GM21528 (cell line): ENCODE results near the gene PTGES2.
"Not testable (repeated sequence)": the region's sequence is repeated elsewhere in the genome, so short reads cannot be mapped to it uniquely, and the experiment has no call there.

Experiments
- ATAC-seq: cut with Tn5 transposase; IDR thresholded peaks from one replicate; pipeline ENCODE4 v1.9.1; 2021; ENCODE audit warnings: mild to moderate bottlenecking, moderate library complexity; ENCODE audit not compliant: unreplicated experiment, low FRiP score

PTGES2 gene

DNA sequence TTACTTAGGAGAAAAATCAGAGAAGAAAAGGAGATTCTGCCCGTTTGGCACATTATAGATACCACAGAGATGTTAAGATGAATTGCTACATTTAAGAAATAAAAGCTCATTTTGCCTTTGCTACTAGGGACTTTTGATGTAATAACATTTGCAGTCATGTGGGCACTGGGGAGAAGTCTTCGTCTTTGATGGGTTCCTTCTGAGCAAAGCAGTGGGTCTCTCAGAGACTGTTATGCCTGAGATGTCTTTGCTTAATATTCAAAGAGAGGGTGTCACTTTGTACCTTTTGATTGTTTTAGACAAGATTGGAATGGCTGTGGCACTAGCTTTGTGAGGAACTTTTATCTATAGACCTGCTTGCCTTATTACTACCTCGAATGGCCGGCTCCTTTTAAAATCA, 34.5 kb downstream of the PTGES2 start:
- no peak for ATAC-seq

DNA sequence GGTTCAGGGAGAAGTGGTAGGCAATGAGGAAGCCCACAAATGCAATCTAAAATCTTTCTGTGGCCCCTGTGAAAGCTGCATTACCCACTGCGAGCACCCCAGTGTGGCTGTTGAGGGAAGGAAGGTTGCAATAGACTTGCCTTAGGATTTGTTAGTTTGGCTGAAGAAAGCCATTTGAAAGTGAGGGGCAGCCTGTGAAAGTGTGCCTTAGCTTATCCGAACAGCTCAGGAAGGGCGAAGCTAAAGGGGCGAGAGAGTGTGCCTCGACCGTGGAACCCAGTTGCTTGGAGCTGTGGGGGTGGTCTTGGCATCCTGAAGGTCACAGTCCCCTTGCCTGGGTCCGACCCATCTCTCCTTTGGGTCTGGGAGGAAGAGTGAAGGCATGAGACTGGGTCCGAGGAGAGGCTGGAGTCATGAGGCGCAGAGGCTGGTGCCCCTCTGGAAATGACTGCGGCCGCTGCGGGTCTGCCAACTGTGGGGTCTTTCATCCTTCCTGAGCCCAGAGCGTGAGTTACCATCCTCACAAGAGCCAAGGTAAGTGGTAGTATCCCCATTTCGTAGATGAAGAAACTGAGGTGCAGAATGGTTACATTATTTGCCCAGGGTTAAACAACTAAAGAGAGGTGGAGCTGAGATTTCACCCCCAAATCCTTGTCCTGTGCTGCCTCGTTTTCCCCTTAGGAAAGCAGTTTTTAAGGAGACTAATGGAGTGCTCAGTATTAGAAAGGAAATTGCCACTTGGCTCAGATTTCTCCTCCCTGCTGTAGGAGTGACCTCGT, 35.1 kb downstream of the PTGES2 start:
- ATAC-seq, result no peak

DNA sequence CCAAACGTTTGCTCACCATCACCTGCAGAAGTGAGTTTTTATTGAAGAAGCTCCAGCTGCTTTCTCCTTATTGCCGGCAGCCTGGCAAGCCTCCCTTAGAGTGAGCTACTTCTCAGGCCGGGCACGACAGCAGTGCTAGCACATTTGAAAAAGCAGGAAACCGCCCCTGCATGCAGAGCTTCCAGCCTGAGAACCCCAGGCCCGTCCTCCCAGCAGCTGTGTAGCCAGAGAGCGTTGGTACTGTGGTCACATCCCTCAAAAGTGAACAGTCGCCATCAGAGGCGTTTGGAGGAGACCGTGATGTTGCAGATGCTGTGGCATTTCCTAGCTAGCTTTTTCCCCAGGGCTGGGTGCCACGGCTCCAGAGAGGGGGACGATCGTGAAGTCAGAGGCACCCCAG, 36.0 kb downstream of the PTGES2 start:
- ATAC-seq, result no peak

DNA sequence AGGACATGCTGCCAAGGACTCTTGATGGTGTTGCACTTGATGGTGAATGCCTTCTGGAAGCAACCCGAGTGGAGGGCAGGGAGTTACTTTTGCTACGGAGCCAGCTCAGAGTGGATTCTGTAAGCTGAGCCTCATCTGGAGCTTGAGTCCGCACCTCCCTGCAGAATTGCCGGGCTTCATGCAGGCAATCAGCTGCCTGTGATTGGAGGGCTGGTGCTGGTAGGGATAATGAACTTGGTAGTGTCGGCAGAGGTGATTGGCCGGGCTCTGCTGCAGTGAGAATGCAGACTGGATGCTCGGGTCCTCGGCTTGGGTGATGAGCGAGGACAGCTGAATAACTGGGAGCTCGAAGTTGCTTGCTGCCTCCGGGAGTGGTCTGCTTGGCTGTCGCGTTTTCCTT, 36.4 kb downstream of the PTGES2 start:
- no peak for ATAC-seq

DNA sequence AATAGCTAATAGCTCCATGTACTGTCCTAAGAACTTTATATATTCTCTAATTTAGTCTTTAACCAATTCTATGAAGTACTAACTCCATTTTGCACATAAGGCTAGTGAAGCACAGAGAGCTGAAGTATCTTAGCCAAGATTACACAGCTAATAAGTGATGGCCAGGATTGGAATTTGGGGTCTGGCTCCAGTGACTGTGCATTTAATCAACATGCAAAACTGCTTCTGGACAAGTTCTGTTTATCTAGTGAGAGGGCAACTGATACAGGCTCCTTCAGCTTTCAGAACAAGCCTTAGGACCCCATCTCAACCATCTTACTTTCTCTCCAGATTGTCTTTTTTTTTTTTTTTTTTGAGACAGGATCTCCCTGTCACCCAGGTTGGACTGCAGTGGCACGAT, 38.2 kb downstream of the PTGES2 start:
- ATAC-seq, result no peak

DNA sequence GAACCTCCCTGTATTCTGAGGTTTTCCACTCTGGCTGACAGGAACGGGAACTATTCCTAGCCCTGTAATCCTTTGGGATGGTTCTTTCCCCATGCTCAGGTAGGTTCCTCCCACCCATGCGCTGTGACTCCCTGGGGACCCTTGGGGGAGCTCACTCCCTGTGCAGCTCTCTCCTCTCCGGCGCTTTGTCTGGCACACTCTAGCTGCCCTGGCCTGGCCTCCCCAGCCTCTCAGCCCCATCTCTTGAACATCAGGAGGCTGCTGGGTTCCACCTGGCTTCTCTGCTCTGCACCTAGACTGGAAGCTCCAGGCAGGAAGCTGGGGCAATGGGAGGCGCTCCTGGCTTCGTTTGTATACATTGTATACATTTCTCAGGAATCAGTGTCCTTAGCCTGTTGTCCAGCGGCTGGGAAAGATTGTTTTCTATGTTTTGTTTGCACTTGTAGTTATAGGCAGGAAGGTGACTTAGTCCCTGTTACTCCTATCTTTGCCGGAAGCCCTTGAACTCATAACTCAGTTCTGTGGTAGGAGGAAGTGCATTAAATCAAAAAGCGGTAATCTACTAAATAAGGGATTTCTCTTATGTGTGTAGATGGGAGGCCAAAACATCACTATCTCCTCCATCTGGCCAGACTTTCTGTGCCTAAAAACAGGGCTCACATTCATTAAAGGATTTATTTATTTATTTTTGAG, 39.1 kb downstream of the PTGES2 start:
- ATAC-seq, result no peak

DNA sequence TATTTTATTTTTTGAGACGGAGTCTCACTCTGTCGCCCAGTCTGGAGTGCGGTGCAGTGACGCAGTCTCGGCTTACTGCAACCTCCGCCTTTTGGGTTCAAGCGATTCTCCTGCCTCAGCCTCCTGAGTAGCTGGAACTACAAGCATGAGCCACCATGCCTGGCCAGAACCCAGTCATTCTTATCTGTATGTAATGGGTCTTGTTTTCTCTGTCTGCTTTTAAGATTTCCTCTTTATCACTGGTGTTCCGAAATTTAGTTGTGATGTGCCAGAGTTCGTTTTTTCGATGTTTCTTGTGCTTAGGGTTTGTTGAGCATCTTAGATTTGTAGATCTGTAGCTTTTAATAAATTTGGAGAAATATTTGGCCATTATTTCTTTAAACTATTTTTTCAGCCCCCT, 40.3 kb downstream of the PTGES2 start:
- ATAC-seq, result no peak

DNA sequence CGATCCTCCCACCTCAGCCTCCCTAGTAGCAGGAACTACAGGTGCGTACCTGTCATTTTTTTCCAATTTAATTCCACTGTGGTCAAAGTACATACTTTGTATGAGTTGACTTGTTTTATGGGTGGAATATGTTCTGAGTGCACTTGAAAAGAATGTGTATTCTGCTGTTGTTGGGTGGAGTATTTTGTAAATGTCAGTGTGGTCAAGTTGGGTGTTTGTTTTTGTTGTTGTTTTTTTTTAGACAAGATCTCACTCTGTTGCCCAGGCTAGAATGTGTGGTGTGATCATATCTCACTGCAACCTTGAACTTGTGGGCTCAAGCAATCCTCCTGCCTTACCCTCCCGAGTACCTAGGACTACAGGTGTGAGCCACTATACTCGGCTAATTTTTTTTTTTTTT, 41.6 kb downstream of the PTGES2 start:
- ATAC-seq, result no peak

DNA sequence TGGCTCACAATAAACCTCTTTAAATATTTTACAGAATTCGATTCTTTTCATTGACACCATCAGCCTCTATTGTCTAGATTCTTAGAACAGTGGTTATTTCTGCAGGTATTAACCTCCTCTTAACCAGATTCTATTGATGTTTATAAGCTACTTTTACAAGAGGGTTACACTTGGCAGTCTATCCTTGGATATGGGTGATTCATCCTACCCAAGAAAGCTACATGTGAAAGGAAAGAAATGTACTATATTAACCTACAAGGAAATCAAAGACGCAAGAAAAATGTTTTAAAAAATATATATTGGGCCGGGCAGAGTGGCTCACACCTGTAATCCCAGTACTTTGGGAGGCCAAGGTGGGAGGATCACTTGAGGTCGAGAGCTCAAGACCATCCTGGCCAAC, 42.8 kb downstream of the PTGES2 start:
- ATAC-seq, result no peak

DNA sequence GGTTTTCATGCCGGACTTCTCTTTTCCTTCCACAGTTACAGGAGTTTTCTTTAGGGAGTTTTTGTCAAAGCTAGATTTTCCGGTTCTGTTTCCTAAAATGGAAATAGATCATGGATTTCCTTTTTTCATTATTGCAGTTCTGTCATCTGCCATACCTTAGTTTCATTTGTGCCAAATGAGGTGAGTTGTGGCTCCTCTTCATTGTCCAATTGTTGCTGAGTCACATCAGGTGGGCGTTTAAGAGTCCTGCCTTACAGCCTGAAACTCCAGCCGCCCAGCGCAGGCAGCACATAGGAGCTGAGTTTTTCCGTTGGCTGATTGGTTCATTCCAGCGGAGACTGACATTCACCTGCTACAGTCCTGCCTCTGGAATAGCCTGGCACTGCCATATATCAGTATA, 45.4 kb downstream of the PTGES2 start:
- ATAC-seq, result no peak

DNA sequence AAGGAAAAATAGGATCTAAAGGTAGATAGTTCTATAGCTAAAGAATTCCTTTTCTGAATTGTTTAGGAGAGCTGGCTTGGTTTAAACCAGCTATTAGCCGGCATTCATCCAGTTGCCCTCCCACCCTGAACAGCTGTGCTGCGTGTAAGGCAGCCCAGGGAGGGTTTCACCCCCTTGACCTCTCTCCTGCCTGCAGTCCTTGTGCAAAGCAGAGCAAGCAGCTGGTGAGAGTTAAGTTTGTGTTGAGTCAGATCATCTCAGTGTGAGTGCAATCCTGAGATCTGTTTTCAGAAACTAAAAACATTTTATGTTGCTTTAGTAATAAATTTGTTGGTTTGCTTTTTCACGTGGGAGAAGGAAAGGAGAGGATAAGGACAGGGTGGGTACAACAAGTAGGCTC, 46.5 kb downstream of the PTGES2 start:
- ATAC-seq, result no peak

DNA sequence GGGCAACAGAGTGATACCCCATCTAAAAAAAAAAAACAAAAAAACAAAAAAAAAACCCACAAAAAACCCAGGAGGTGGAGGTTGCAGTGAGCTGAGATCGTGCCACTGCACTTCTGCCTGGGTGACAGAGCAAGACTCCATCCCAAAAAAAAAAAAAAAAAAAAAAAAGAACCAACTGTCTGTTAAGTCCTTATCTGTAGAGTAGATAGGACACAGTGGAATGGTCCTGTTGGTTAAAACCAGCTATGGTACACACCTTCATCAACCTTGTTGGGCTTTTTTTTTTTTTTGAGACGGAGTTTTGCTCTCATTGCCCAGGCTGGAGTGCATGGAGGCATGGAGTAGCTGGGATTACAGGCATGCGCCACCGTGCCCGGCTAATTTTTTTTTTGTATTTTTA, 47.3 kb downstream of the PTGES2 start:
- ATAC-seq, result no peak

DNA sequence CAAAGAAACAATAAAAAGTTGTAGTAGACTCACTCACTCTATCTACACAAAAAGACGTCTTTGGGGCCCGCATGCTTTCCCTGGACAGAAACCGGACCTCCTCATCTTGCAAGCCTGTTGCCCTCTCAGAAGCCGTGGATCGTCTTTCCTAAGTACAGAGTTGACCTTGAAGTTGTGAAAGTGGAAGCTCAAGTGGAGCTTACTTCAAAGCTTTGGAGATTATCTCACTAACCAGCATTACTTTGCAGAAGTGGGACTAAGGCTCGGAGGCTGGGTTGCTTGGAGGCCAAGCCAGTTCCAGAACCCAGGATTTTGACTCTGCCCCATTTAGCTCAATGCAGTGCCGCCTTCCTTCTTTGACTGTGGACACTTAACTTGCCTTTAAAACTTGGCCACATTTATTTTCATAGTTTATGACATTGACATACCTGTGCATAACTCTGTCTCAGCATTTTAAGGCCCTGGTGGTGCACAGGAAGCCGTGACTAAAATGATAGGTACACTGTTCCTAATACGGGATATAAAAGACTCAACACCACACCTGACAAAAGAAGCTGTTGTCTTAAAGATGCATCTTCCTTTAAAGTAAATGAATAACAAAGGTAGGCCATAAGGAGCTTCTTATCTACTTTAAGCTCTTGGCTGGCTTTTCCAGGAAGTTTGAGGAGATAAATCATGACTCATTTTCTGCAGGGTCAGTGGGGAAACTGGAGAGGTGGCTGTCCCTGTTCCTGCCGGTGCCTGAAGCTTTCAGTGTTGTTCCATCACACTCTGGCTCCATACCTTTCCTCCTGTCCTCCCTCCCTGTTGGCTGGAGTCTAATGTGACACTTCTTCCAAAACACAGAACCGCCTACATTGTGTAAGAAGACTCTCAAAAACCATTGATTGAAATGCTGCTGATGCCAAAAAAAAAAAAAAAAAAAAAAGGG, 48.8 kb downstream of the PTGES2 start:
- no peak for ATAC-seq

DNA sequence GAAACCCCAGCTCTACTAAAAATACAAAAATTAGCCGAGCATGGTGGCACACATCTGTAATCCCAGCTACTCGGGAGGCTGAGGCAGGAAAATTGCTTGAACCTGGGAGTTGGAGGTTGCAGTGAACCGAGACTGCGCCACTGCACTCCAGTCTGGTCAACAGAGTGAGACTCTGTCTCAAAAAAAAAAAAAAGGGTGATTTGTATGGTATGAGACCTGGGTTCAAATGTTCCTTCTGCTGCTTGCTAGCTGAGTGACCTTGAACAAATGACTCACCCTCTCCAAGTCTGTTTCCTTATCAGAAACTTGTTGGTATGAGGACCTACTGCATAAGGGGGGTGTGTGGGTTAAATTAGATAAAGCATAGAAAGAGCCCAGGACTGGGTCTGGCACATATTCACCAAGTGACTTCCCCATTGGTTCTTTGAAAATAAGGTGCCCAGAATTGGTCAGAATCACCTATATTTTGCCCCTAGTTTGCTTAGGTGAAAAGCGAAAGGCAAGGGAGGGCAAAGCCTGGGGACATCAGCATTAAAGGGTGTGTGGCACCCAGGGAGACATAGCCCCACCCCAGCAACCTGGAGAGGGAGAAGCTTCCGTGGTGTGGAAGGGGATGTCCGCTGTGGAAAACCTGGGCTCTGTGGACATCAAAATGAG, 49.6 kb downstream of the PTGES2 start:
- no peak for ATAC-seq

DNA sequence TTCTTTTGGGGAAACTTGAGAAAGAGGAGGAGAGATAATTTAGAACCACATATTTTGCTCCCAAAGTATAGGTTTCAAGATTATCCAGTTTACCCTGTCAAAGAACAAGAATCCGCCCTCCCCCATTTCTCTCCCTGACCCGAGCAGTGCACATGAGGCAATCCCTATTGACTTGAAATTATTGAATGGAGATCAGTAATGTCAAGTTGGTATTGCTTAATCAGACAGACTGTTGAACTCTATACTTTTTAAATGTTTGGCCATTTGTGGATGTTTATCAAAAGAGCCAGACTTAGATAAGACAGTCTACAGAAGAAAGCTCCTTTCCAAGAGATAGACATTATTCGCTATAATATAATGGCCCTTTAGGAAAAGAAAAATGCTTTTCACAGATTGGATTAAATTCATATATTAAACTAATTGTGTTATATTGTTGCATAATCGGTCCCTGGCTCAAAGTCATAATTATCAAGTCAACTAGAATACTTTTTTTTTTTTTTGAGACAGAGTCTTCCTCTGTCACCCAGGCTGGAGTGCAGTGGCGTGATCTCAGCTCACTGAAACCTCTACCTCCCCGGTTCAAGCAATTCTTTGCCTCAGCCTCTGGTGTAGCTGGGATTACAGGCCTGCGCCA, 54.2 kb downstream of the PTGES2 start:
- ATAC-seq, result no peak

DNA sequence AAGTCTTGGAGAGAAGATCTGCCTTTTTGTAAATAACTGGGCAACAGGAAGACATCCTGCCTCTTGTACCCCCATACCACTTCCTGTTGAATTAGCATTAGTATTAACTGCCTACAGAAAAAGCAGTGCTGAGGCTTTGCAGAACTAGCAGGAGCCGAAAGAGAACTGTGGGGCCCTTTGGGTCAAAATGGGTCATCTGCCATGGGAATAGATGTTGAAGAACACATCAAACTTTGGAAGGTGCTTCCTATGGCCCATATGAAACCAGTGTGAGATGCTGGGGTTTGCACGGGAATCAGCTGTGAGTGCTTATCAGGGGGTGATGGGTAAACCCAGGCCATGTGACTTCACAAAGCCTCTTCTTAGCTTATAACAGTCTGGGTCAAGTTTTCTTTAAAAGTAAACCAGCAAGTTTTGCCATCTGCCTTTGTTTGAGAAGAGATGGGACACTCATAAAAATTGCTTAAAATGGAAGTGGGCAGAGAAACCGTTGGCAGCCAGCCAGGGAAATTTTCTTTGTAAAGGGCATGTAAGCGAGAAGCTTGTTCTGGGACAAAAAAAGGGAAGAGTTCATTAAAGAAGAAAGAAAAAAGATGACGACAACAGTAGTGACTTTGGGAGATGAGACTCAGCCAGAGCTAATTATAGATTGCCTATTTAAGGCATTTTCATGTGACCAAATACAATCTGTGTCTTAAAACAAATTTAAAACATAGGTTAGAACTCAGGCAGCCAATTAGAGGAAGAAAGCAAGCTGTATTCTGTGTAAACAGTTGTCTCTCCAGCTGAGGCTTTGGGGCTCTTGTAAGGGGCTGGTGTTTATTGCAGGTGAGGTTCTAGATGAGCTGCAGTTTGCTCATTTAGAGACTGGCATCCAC, 55.1 kb downstream of the PTGES2 start:
- no peak for ATAC-seq

DNA sequence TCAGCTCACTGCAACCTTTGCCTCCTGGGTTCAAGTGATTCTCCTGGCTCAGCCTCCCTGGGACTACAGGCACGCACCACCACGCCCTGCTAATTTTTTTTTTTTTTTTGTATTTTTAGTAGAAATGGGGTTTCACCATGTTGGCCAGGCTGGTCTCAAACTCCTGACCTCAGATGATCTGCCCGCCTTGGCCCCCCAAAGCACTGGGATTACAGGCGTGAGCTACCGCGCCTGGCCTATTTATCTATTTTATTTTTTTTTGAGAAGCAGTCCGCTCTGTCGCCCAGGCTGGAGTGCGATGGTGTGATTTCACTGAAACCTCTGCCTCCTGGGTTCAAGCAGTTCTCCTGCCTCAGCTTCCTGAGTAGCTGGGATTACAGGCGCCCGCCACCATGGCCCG, 56.1 kb downstream of the PTGES2 start:
- not testable (repeated sequence) for ATAC-seq

DNA sequence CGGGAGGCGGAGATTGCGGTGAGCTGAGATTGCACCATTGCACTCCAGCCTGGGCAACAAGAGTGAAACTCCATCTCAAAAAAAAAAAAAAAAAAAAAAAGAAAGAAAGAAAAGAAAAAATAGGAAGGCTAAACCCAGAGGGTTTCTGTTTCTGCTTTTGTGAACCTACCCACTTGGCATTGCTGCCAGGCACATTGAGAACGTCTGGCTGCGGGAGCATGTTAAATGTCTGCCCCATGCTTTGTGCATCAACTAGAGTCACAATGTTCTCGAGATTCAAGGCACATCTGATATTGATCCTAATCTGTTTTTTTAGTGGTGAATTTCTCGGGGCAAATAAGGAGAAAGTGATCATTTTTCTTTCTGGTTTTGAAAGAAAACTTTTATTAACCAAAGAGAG, 56.7 kb downstream of the PTGES2 start:
- ATAC-seq, result no peak
